HCT116 (cell line): Measurements from ENCODE around the gene UMPS. TPM values are rescaled to one million over a fixed set of nuclear protein-coding genes. Genes with fewer than 3 reads are reported as not detected.

Source experiments
- ATAC-seq: fragments of 200-7000 bp; cut with Tn5 transposase; 2 replicates; pipeline ENCODE4 v1.9.1; 2020; ENCODE audit warnings: mild to moderate bottlenecking, moderate library complexity
- BruUV-seq: library from RNA; stranded (reverse); fragments of 400-500 nt; replicated peaks from 2 replicates; lab custom pipeline; 2021; lab: Mats Ljungman, UMichigan
- CTCF ChIA-PET: fragments of 300-600 bp; sonication (Branson Sonifier 250); formaldehyde crosslinking; loops from one replicate; lab custom pipeline; 2021; ENCODE audit warnings: antibody characterized with exemption; lab: Charles Lee
- POLR2A ChIA-PET: fragments of 300-600, 350-600 bp; sonication (Branson Sonifier 250); formaldehyde crosslinking; loops from one replicate; lab custom pipeline; 2021; ENCODE audit warnings: antibody characterized with exemption; lab: Charles Lee
- RAD21 ChIA-PET, 2 experiments: fragments of 300-600 bp; sonication (Branson Sonifier 250); formaldehyde crosslinking; loops; one replicate each; lab custom pipeline; 2023; ENCODE audit warnings: low total read pairs in 2 of 2; ENCODE audit not compliant: uncharacterized antibody in 2 of 2, unreplicated experiment in 2 of 2, low non-redundant PET in 1 of 2; lab: Charles Lee
- DNase-seq: peaks from one replicate; pipeline ENCODE4 v3.0.0-alpha.2; 2010; ENCODE audit warnings: low read depth, low spot score
- H2AFZ ChIP-seq: fragments of 200-600 bp; shearing (Covaris generic), sonication (generic); 2 replicates; pipeline ENCODE4 v1.6.1; 2017; ENCODE audit warnings: low read depth, mixed run types, mixed read lengths, antibody characterized with exemption, low read length; ENCODE audit not compliant: poor library complexity, severe bottlenecking
- H3K27ac ChIP-seq: 2 replicates; pipeline ENCODE4 v1.5.1; 2012; ENCODE audit warnings: low read depth, low read length
- H3K27me3 ChIP-seq: fragments of 200-600 bp; sonication (generic); 2 replicates; pipeline ENCODE4 v1.6.1; 2016; ENCODE audit warnings: mixed run types, low read length, mixed read lengths; ENCODE audit not compliant: insufficient read depth
- H3K36me3 ChIP-seq, 2 experiments: fragments of 200-500 bp in 1 of 2; fragments of 200-600 bp in 1 of 2; sonication (Bioruptor generic) in 1 of 2; sonication (generic) in 1 of 2; 2 replicates each; pipeline versions ENCODE4 v1.5.1 to v1.6.1; 2014 to 2016; ENCODE audit warnings: low read length in 2 of 2, inconsistent platforms in 1 of 2, mixed read lengths in 1 of 2, mixed run types in 1 of 2; ENCODE audit not compliant: insufficient read depth in 2 of 2, control insufficient read depth in 1 of 2
- H3K4me1 ChIP-seq, 2 experiments: fragments of 200-600 bp in 1 of 2; sonication (generic) in 1 of 2; 2 replicates each; pipeline versions ENCODE4 v1.5.1 to v1.6.1; 2012 to 2017; ENCODE audit warnings: low read length in 2 of 2, inconsistent platforms in 1 of 2, mild to moderate bottlenecking in 1 of 2, mixed read lengths in 1 of 2, mixed run types in 1 of 2, moderate library complexity in 1 of 2; ENCODE audit not compliant: insufficient read depth in 2 of 2, control insufficient read depth in 1 of 2
- H3K4me2 ChIP-seq: fragments of 200-600 bp; sonication (generic); 2 replicates; pipeline ENCODE4 v1.6.1; 2017; ENCODE audit warnings: mixed run types, low read length, mixed read lengths
- H3K4me3 ChIP-seq, 2 experiments: fragments of 200-600 bp in 1 of 2; sonication (generic) in 1 of 2; replicated peaks in 1 of 2; 2 replicates each; pipeline ENCODE4 v1.5.1; 2011 to 2016; ENCODE audit warnings: low read length in 2 of 2, control low read depth in 1 of 2, low read depth in 1 of 2, mild to moderate bottlenecking in 1 of 2, mixed read lengths in 1 of 2, mixed run types in 1 of 2
- H3K79me2 ChIP-seq: fragments of 200-600 bp; sonication (generic); 2 replicates; pipeline ENCODE4 v1.6.1; 2017; ENCODE audit warnings: mild to moderate bottlenecking, mixed run types, low read length, moderate library complexity, mixed read lengths; ENCODE audit not compliant: insufficient read depth
- H3K9ac ChIP-seq: fragments of 200-600 bp; sonication (generic); 2 replicates; pipeline ENCODE4 v1.6.1; 2016; ENCODE audit warnings: low read length, mixed read lengths
- H3K9me2 ChIP-seq: fragments of 200-600 bp; sonication (generic), shearing (Covaris generic); 2 replicates; pipeline ENCODE4 v1.6.1; 2017; ENCODE audit warnings: mixed run types, mild to moderate bottlenecking, moderate library complexity; ENCODE audit not compliant: insufficient read depth
- H3K9me3 ChIP-seq, 2 experiments: fragments of 200-500 bp in 1 of 2; fragments of 200-600 bp in 1 of 2; sonication (Bioruptor generic) in 1 of 2; sonication (generic) in 1 of 2; 2 replicates each; pipeline ENCODE4 v1.6.1; 2014 to 2017; ENCODE audit warnings: low read length in 2 of 2, mixed read lengths in 2 of 2, inconsistent platforms in 1 of 2, low read depth in 1 of 2, mild to moderate bottlenecking in 1 of 2, mixed run types in 1 of 2, moderate library complexity in 1 of 2; ENCODE audit not compliant: control insufficient read depth in 1 of 2, insufficient read depth in 1 of 2
- H4K20me1 ChIP-seq: fragments of 200-600 bp; sonication (generic), shearing (Covaris generic); 2 replicates; pipeline ENCODE4 v1.6.1; 2017; ENCODE audit warnings: mixed run types, mild to moderate bottlenecking, moderate library complexity; ENCODE audit not compliant: insufficient read depth
- CBX3 ChIP-seq: IDR thresholded peaks from 2 replicates; pipeline ENCODE4 v1.6.1; 2012; ENCODE audit warnings: low read depth
- CEBPB ChIP-seq: IDR thresholded peaks from 2 replicates; pipeline ENCODE4 v1.6.1; 2012; ENCODE audit warnings: low read depth
- EGR1 ChIP-seq: IDR thresholded peaks from 2 replicates; pipeline ENCODE4 v1.6.1; 2012; ENCODE audit warnings: low read depth
- ELF1 ChIP-seq: IDR thresholded peaks from 2 replicates; pipeline ENCODE4 v1.6.1; 2012; ENCODE audit warnings: low read depth, borderline replicate concordance
- EZH2 ChIP-seq: fragments of 200-600 bp; sonication (generic); IDR thresholded peaks from 2 replicates; pipeline ENCODE4 v1.6.1; 2017; ENCODE audit warnings: antibody characterized with exemption, mixed run types
- MAX ChIP-seq: IDR thresholded peaks from 2 replicates; pipeline ENCODE4 v1.6.1; 2012
- POLR2A ChIP-seq: IDR thresholded peaks from 2 replicates; pipeline ENCODE4 v1.7.0; 2011; ENCODE audit warnings: borderline replicate concordance; ENCODE audit not compliant: insufficient read depth, insufficient read length; ENCODE audit errors: extremely low read depth
- SRF ChIP-seq: IDR thresholded peaks from 2 replicates; pipeline ENCODE4 v1.6.1; 2012; ENCODE audit warnings: low read depth
- YY1 ChIP-seq: IDR thresholded peaks from 2 replicates; pipeline ENCODE4 v1.6.1; 2011; ENCODE audit warnings: low read length, low read depth, moderate library complexity, mild to moderate bottlenecking; ENCODE audit not compliant: insufficient replicate concordance; ENCODE audit errors: extremely low read depth
- intact Hi-C: fragments of 100-400 bp; cut with micrococcal nuclease; formaldehyde crosslinking; loops from 2 replicates; pipeline ENCODE4 v1.10.0; 2022
- total RNA-seq: library from RNA; stranded (reverse); gene quantifications from one replicate; pipeline ENCODE4 v1.2.1, GENCODE V29; 2021; ENCODE audit not compliant: unreplicated experiment
- TF ChIP-seq, protein P1 (sequence below): IDR thresholded peaks from 2 replicates; pipeline ENCODE4 v1.6.1; 2011; ENCODE audit warnings: mild to moderate bottlenecking, low read length, moderate library complexity; ENCODE audit not compliant: insufficient replicate concordance; ENCODE audit errors: extremely low read depth
- TF ChIP-seq, protein P2 (sequence below): IDR thresholded peaks from 2 replicates; pipeline ENCODE4 v1.6.1; 2012

The UMPS gene
- total RNA-seq, 1 experiment from 2014 or later: 41.3 TPM

GRCh38 chr3:124722589-124722988 lies 7.7 kb upstream of the UMPS start:
- no peak overlapping the region for H3K27ac ChIP-seq
- no peak overlapping the region for H3K4me3 ChIP-seq
- BruUV-seq: no TSS peak
- peaks cover 23% of the 10 kb centered on the region for H3K27me3 ChIP-seq
- ChIA-PET CTCF (no interaction called here), POLR2A (no interaction called here), RAD21 (no interaction called here)
- no peak for TF ChIP-seq CEBPB
- TF ChIP-seq CBX3: no peak
- TF ChIP-seq, protein P1, sequence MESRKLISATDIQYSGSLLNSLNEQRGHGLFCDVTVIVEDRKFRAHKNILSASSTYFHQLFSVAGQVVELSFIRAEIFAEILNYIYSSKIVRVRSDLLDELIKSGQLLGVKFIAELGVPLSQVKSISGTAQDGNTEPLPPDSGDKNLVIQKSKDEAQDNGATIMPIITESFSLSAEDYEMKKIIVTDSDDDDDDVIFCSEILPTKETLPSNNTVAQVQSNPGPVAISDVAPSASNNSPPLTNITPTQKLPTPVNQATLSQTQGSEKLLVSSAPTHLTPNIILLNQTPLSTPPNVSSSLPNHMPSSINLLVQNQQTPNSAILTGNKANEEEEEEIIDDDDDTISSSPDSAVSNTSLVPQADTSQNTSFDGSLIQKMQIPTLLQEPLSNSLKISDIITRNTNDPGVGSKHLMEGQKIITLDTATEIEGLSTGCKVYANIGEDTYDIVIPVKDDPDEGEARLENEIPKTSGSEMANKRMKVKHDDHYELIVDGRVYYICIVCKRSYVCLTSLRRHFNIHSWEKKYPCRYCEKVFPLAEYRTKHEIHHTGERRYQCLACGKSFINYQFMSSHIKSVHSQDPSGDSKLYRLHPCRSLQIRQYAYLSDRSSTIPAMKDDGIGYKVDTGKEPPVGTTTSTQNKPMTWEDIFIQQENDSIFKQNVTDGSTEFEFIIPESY: no peak
- TF ChIP-seq EZH2: no peak
- TF ChIP-seq EGR1: no peak
- no peak for TF ChIP-seq POLR2A
- TF ChIP-seq SRF: no peak
- no peak for TF ChIP-seq MAX
- TF ChIP-seq YY1: no peak
- no peak for TF ChIP-seq ELF1
- TF ChIP-seq, protein P2, sequence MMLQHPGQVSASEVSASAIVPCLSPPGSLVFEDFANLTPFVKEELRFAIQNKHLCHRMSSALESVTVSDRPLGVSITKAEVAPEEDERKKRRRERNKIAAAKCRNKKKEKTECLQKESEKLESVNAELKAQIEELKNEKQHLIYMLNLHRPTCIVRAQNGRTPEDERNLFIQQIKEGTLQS: no peak
- H2AFZ ChIP-seq: no peak overlapping the region
- H3K79me2 ChIP-seq: no peaks in the 10 kb centered on the region
- no peaks in the 10 kb centered on the region for H3K36me3 ChIP-seq
- DNase-seq (no peak), ATAC-seq (no peak)
- no peaks in the 10 kb centered on the region for H3K4me1 ChIP-seq
- no peak overlapping the region for H3K4me2 ChIP-seq
- intact Hi-C loops: no loop called here
- no peaks in the 10 kb centered on the region for H4K20me1 ChIP-seq
- H3K9me2 ChIP-seq: no peaks in the 10 kb centered on the region
- H3K9ac ChIP-seq: no peak overlapping the region
- H3K9me3 ChIP-seq: no peaks in the 10 kb centered on the region
